Endothelial cell of umbilical vein (primary cell): ENCODE data around the gene TBC1D14. TPM values are rescaled to one million over a fixed set of nuclear protein-coding genes. Genes with fewer than 3 reads are reported as not detected.

ENCODE experiments used
- BruUV-seq: library from RNA; stranded (reverse); fragments of 400-500 nt; replicated peaks from 2 replicates; lab custom pipeline; 2021; lab: Mats Ljungman, UMichigan
- CTCF ChIA-PET: fragments of 300-600, 350-600 bp; sonication (Branson Sonifier 250); formaldehyde crosslinking; loops from one replicate; lab custom pipeline; 2021; ENCODE audit warnings: antibody characterized with exemption, inconsistent platforms; lab: Charles Lee
- POLR2A ChIA-PET: fragments of 300-600, 350-600 bp; sonication (Branson Sonifier 250); formaldehyde crosslinking; loops from one replicate; lab custom pipeline; 2021; ENCODE audit warnings: antibody characterized with exemption, inconsistent platforms; lab: Charles Lee
- DNase-seq: peaks from one replicate; pipeline ENCODE4 v3.0.0-alpha.2; 2011; ENCODE audit warnings: low read depth, low spot score
- FAIRE-seq: peaks from 2 replicates; lab custom pipeline; 2011; peaks lifted over from hg19 to GRCh38; lab: Jason Lieb, UNC
- H2AFZ ChIP-seq: 2 replicates; pipeline ENCODE4 v1.6.0; 2012; ENCODE audit warnings: low read depth, low read length, control low read depth, inconsistent platforms
- H3K27ac ChIP-seq: 2 replicates; pipeline ENCODE4 v1.5.1; 2011; ENCODE audit warnings: low read depth, mild to moderate bottlenecking, control low read depth, low read length, moderate library complexity; ENCODE audit not compliant: insufficient read depth
- H3K27me3 ChIP-seq, 2 experiments: 2 replicates each; pipeline versions ENCODE4 v1.6.0 to v1.6.1; 2011; ENCODE audit warnings: low read length in 2 of 2, mixed read lengths in 1 of 2; ENCODE audit not compliant: control insufficient read depth in 2 of 2, insufficient read depth in 2 of 2
- H3K36me3 ChIP-seq, 2 experiments: 2 replicates in 1 of 2; 3 replicates in 1 of 2; pipeline ENCODE4 v1.5.1; 2011; ENCODE audit warnings: low read length in 2 of 2, mild to moderate bottlenecking in 1 of 2, moderate library complexity in 1 of 2; ENCODE audit not compliant: control insufficient read depth in 2 of 2, insufficient read depth in 2 of 2; ENCODE audit errors: extremely low read depth in 1 of 2
- H3K4me1 ChIP-seq: 3 replicates; pipeline ENCODE4 v1.5.1; 2011; ENCODE audit warnings: mild to moderate bottlenecking, low read length; ENCODE audit not compliant: control insufficient read depth, insufficient read depth; ENCODE audit errors: extremely low read depth
- H3K4me2 ChIP-seq: 2 replicates; pipeline ENCODE4 v1.6.1; 2011; ENCODE audit warnings: low read length, control low read depth, mixed read lengths; ENCODE audit not compliant: insufficient read depth
- H3K4me3 ChIP-seq, 3 experiments: fragments of 200-600 bp in 1 of 3; sonication (generic), shearing (Covaris generic) in 1 of 3; replicated peaks in 1 of 3; 2 replicates each; pipeline ENCODE4 v1.5.1; 2011 to 2016; ENCODE audit warnings: control low read depth in 3 of 3, low read length in 3 of 3, mild to moderate bottlenecking in 2 of 3, inconsistent platforms in 1 of 3, low read depth in 1 of 3, moderate library complexity in 1 of 3; ENCODE audit not compliant: insufficient read depth in 1 of 3
- H3K79me2 ChIP-seq: 2 replicates; pipeline ENCODE4 v1.6.0; 2012; ENCODE audit warnings: low read length, inconsistent platforms; ENCODE audit not compliant: control insufficient read depth, insufficient read depth
- H3K9ac ChIP-seq: replicated peaks from 2 replicates; pipeline ENCODE3; 2011; ENCODE audit warnings: low read length, control low read depth; ENCODE audit not compliant: insufficient read depth; ENCODE audit errors: extremely low read depth
- H3K9me1 ChIP-seq: replicated peaks from 3 replicates; pipeline ENCODE4 v1.6.0; 2011; ENCODE audit warnings: mild to moderate bottlenecking, low read length; ENCODE audit not compliant: control insufficient read depth, insufficient read depth; ENCODE audit errors: extremely low read depth
- H3K9me3 ChIP-seq: replicated peaks from 2 replicates; pipeline ENCODE4 v1.5.1; 2012; ENCODE audit warnings: low read length, inconsistent platforms; ENCODE audit not compliant: control insufficient read depth, insufficient read depth
- H4K20me1 ChIP-seq: replicated peaks from 2 replicates; pipeline ENCODE3; 2011; ENCODE audit warnings: mild to moderate bottlenecking, low read length; ENCODE audit not compliant: control insufficient read depth, insufficient read depth; ENCODE audit errors: extremely low read depth
- CTCF ChIP-seq, 2 donors: IDR thresholded peaks; 1 replicate in 1 of 2; 2 replicates in 1 of 2; pipeline ENCODE4 v1.5.1; 2011; ENCODE audit warnings: low read length in 2 of 2, mild to moderate bottlenecking in 2 of 2, moderate library complexity in 2 of 2, control low read depth in 1 of 2, inconsistent platforms in 1 of 2, low read depth in 1 of 2; ENCODE audit not compliant: insufficient read depth in 1 of 2; ENCODE audit errors: extremely low read depth in 1 of 2
- EZH2 ChIP-seq: IDR thresholded peaks from 2 replicates; pipeline ENCODE4 v1.6.1; 2012; ENCODE audit warnings: borderline replicate concordance, low read depth, mild to moderate bottlenecking, moderate library complexity, low read length, inconsistent platforms; ENCODE audit not compliant: severe bottlenecking
- FOS ChIP-seq: IDR thresholded peaks from 2 replicates; pipeline ENCODE4 v1.6.1; 2011; ENCODE audit warnings: mild to moderate bottlenecking, low read length, moderate library complexity, borderline replicate concordance; ENCODE audit not compliant: insufficient read depth
- GATA2 ChIP-seq: IDR thresholded peaks from 2 replicates; pipeline ENCODE4 v1.7.0; 2011; ENCODE audit warnings: low read depth, mild to moderate bottlenecking, moderate library complexity, mixed read lengths, low read length; ENCODE audit not compliant: insufficient read length, insufficient read depth
- JUN ChIP-seq: IDR thresholded peaks from 2 replicates; pipeline ENCODE4 v1.6.1; 2011; ENCODE audit warnings: borderline replicate concordance, low read depth; ENCODE audit not compliant: insufficient read length, insufficient read depth
- MAX ChIP-seq: IDR thresholded peaks from 2 replicates; pipeline ENCODE4 v1.6.1; 2011; ENCODE audit not compliant: insufficient read depth, insufficient read length
- MYC ChIP-seq: IDR thresholded peaks from one replicate; pipeline ENCODE4 v1.6.1; 2011; ENCODE audit warnings: mild to moderate bottlenecking, low read depth, low read length
- POLR2A ChIP-seq: IDR thresholded peaks from 2 replicates; pipeline ENCODE4 v1.6.1; 2012; ENCODE audit warnings: low read depth, mild to moderate bottlenecking, control low read depth, low read length
- POLR2AphosphoS5 ChIP-seq: IDR thresholded peaks from 2 replicates; pipeline ENCODE4 v1.6.1; 2012; ENCODE audit warnings: low read depth, mild to moderate bottlenecking, control low read depth, low read length, moderate library complexity; ENCODE audit not compliant: insufficient read depth
- dilution Hi-C: fragments of 300-500 bp; cut with MboI; formaldehyde crosslinking; loops from one replicate; pipeline ENCODE4 v1.15.0; 2019; ENCODE audit warnings: low sequenced_read_pairs; ENCODE audit not compliant: extremely low pct_ligation_motif_present
- intact Hi-C: fragments of 100-400 bp; cut with micrococcal nuclease; formaldehyde crosslinking; loops from one replicate; pipeline ENCODE4 v1.10.0; 2022
- polyA plus RNA-seq, 4 experiments: library from polyadenylated mRNA; depleted of rRNA in 3 of 4; stranded (reverse) in 3 of 4; unstranded in 1 of 4; fragments of >200 nt; gene quantifications; 2 replicates each; pipeline versions ENCODE4 v1.2.1 to v1.2.3, GENCODE V29; 2011 to 2012; ENCODE audit warnings: missing spikeins in 1 of 4
- total RNA-seq: library from RNA; stranded (reverse); gene quantifications from 2 replicates; pipeline ENCODE4 v1.2.3, GENCODE V29; 2021

Gene TBC1D14
- total and polyA plus RNA-seq, 2 donors (not counting 3 experiments of a cell fraction or from before 2014, with no cell fraction given), result 23.7 to 24.8 TPM

GRCh38 chr4:6912441-6912840 lies 2.8 kb downstream of the TBC1D14 start:
- ChIA-PET CTCF (interaction anchor here (0.8 to 2.3 kb wide), 3 partner anchors 9 to 62 kb away, joined by 3 to 7 read pairs (median 5); no protein-coding TSS in a partner anchor), POLR2A (no interaction called here)
- dilution Hi-C loops (no loop called here), intact Hi-C loops (no loop called here)
- peaks cover 27% of the 10 kb centered on the region for H3K4me1 ChIP-seq
- no TSS peak for BruUV-seq
- no peaks in the 10 kb centered on the region for H4K20me1 ChIP-seq
- TF ChIP-seq GATA2, result no peak
- TF ChIP-seq MYC, result no peak
- no peak for TF ChIP-seq POLR2AphosphoS5
- TF ChIP-seq JUN, result no peak
- TF ChIP-seq FOS, result no peak
- no peak overlapping the region for H3K9ac ChIP-seq
- H3K27me3 ChIP-seq, result peaks cover 0 to 2% of the 10 kb centered on the region in 2 experiments
- H3K9me3 ChIP-seq, result no peaks in the 10 kb centered on the region
- no peaks in the 10 kb centered on the region for H3K36me3 ChIP-seq
- no peak for FAIRE-seq
- no peak for DNase-seq
- H3K27ac ChIP-seq, result no peak overlapping the region
- H3K9me1 ChIP-seq, result no peaks in the 10 kb centered on the region
- no peak overlapping the region for H3K4me2 ChIP-seq
- H3K79me2 ChIP-seq, result no peaks in the 10 kb centered on the region
- no peak overlapping the region for H2AFZ ChIP-seq
- H3K4me3 ChIP-seq, result no peak overlapping the region

GRCh38 chr4:6913350-6913905 lies 3.8 kb downstream of the TBC1D14 start:
- Histone ChIP-seq H3K27ac (no peak overlapping the region), H3K9me3 (no peaks in the 10 kb centered on the region), H3K9ac (no peak overlapping the region), H3K4me3 (no peak overlapping the region), H3K27me3 (no peaks in the 10 kb centered on the region), H3K4me1 (peaks cover 30% of the 10 kb centered on the region), H3K4me2 (no peak overlapping the region), H3K79me2 (no peaks in the 10 kb centered on the region), H2AFZ (no peak overlapping the region), H4K20me1 (no peaks in the 10 kb centered on the region), H3K36me3 (no peaks in the 10 kb centered on the region), H3K9me1 (no peaks in the 10 kb centered on the region)
- no TSS peak for BruUV-seq
- FAIRE-seq, result no peak
- intact Hi-C loops (no loop called here), dilution Hi-C loops (no loop called here)
- CTCF ChIA-PET, result interaction anchor here (1.1 to 1.3 kb wide), 3 partner anchors 16 to 74 kb away, joined by 3 to 5 read pairs (median 4); no protein-coding TSS in a partner anchor
- TF ChIP-seq FOS, result no peak
- TF ChIP-seq MYC, result no peak
- TF ChIP-seq EZH2, result no peak
- no peak for TF ChIP-seq POLR2A
- no peak for TF ChIP-seq JUN
- no peak for TF ChIP-seq CTCF (IDR thresholded peaks at IDR 0.05; ENCODE audit: extremely low read depth in 1 of 2, insufficient read depth in 1 of 2, low read depth in 1 of 2, low read length in 2 of 2)
- TF ChIP-seq MAX, result no peak
- TF ChIP-seq POLR2AphosphoS5, result no peak
- TF ChIP-seq GATA2, result no peak
- DNase-seq, result no peak
- POLR2A ChIA-PET, result no interaction called here
